ENCODE results near the gene HERC6.

DNA sequence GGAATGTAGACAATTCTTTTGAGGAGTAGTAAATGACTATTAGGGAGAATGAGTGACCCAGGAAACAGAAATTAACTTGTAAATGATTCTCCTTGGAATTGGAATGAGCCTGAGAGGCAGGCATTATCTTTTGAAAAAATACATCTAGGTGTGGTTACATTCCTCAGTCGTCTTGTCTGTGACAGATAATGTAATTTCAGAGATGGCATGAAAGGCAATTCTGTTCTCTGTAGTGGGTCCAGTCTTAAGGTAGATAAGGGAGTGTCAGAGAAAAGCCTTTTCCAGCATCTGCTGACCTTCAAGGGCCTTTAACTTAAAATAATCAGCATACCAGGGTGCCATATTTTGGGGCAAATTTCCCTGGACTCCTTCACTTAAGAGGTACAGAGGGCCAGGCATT, 35.1 kb downstream of the HERC6 start:
- TF ChIP-seq, protein P1, sequence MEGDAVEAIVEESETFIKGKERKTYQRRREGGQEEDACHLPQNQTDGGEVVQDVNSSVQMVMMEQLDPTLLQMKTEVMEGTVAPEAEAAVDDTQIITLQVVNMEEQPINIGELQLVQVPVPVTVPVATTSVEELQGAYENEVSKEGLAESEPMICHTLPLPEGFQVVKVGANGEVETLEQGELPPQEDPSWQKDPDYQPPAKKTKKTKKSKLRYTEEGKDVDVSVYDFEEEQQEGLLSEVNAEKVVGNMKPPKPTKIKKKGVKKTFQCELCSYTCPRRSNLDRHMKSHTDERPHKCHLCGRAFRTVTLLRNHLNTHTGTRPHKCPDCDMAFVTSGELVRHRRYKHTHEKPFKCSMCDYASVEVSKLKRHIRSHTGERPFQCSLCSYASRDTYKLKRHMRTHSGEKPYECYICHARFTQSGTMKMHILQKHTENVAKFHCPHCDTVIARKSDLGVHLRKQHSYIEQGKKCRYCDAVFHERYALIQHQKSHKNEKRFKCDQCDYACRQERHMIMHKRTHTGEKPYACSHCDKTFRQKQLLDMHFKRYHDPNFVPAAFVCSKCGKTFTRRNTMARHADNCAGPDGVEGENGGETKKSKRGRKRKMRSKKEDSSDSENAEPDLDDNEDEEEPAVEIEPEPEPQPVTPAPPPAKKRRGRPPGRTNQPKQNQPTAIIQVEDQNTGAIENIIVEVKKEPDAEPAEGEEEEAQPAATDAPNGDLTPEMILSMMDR (IDR thresholded peaks at IDR 0.05) = no peak
- no peak for TF ChIP-seq POLR2A (IDR thresholded peaks at IDR 0.05)
